SK-N-SH (cell line): ENCODE measurements around the gene EMILIN2. TPM values are rescaled to one million over a fixed set of nuclear protein-coding genes. Genes with fewer than 3 reads are reported as not detected.
A peak's percentile ranks its signal among the peaks of the same experiment; 100 is the strongest.
"Not testable (repeated sequence)": the region's sequence is repeated elsewhere in the genome, so short reads cannot be mapped to it uniquely, and the experiment has no call there.

Experiments used
- CTCF ChIA-PET: fragments of 300-600, 350-600 bp; formaldehyde crosslinking; extraction: SDS; loops from one replicate; lab custom pipeline; 2021; lab: Yijun Ruan, JAX
- POLR2A ChIA-PET: fragments of 350-600 bp; sonication (Branson Sonifier 250); formaldehyde crosslinking; extraction: SDS; loops from one replicate; lab custom pipeline; 2020; ENCODE audit warnings: antibody characterized with exemption, inconsistent platforms; lab: Yijun Ruan, JAX
- DNase-seq: peaks from one replicate; pipeline ENCODE4 v3.0.0; 2012
- H2AFZ ChIP-seq: fragments of 200-600 bp; sonication (generic); 2 replicates; pipeline ENCODE4 v1.8.1; 2016; ENCODE audit warnings: antibody characterized with exemption, mild to moderate bottlenecking, low read depth
- H3F3A ChIP-seq: fragments of 200-600 bp; sonication (generic); replicated peaks from 2 replicates; pipeline ENCODE3; 2016; ENCODE audit warnings: antibody characterized with exemption, mild to moderate bottlenecking; ENCODE audit not compliant: insufficient read depth
- H3K27ac ChIP-seq, 2 experiments: fragments of 200-500 bp in 1 of 2; fragments of 200-600 bp in 1 of 2; sonication (Bioruptor generic) in 1 of 2; sonication (generic), shearing (Covaris generic) in 1 of 2; 2 replicates each; pipeline versions ENCODE4 v1.5.1 to v1.6.1; 2014 to 2016; ENCODE audit warnings: low read depth in 2 of 2, inconsistent platforms in 1 of 2, low read length in 1 of 2, mild to moderate bottlenecking in 1 of 2, mixed read lengths in 1 of 2
- H3K27me3 ChIP-seq: fragments of 200-600 bp; sonication (generic), shearing (Covaris generic); 2 replicates; pipeline ENCODE4 v1.6.1; 2016; ENCODE audit warnings: mixed run types; ENCODE audit not compliant: insufficient read depth
- H3K36me3 ChIP-seq, 2 experiments: fragments of 200-500 bp in 1 of 2; fragments of 200-600 bp in 1 of 2; sonication (Bioruptor generic) in 1 of 2; sonication (generic) in 1 of 2; replicated peaks in 1 of 2; 2 replicates each; pipeline versions ENCODE3 to v1.5.1; 2014 to 2016; ENCODE audit warnings: low read length in 1 of 2, mild to moderate bottlenecking in 1 of 2; ENCODE audit not compliant: insufficient read depth in 2 of 2, control insufficient read depth in 1 of 2
- H3K4me1 ChIP-seq, 2 experiments: fragments of 200-500 bp in 1 of 2; fragments of 200-600 bp in 1 of 2; sonication (Bioruptor generic) in 1 of 2; sonication (generic), shearing (Covaris generic) in 1 of 2; 2 replicates each; pipeline versions ENCODE4 v1.5.1 to v1.6.1; 2014 to 2016; ENCODE audit warnings: low read depth in 1 of 2, low read length in 1 of 2, mixed run types in 1 of 2; ENCODE audit not compliant: insufficient read depth in 2 of 2, control insufficient read depth in 1 of 2
- H3K4me2 ChIP-seq: fragments of 200-600 bp; sonication (generic), shearing (Covaris generic); 2 replicates; pipeline ENCODE4 v1.6.1; 2017; ENCODE audit warnings: mixed run types
- H3K4me3 ChIP-seq, 2 experiments: fragments of 200-500 bp in 1 of 2; fragments of 200-600 bp in 1 of 2; sonication (Bioruptor generic) in 1 of 2; sonication (generic), shearing (Covaris generic) in 1 of 2; 2 replicates each; pipeline versions ENCODE4 v1.5.1 to v1.8.1; 2014 to 2016; ENCODE audit warnings: low read depth in 2 of 2, inconsistent platforms in 1 of 2, low read length in 1 of 2, mild to moderate bottlenecking in 1 of 2, mixed read lengths in 1 of 2, moderate library complexity in 1 of 2
- H3K79me2 ChIP-seq: fragments of 200-600 bp; sonication (generic); 2 replicates; pipeline ENCODE4 v1.8.1; 2017; ENCODE audit warnings: mild to moderate bottlenecking; ENCODE audit not compliant: insufficient read depth
- H3K9ac ChIP-seq: fragments of 200-600 bp; sonication (generic); 2 replicates; pipeline ENCODE4 v1.6.1; 2017; ENCODE audit warnings: mixed run types
- H3K9me2 ChIP-seq: fragments of 200-600 bp; sonication (generic); 2 replicates; pipeline ENCODE4 v1.6.1; 2017; ENCODE audit warnings: mixed run types
- H3K9me3 ChIP-seq: fragments of 200-600 bp; sonication (generic); 2 replicates; pipeline ENCODE4 v1.6.1; 2017; ENCODE audit warnings: mixed run types, mild to moderate bottlenecking, moderate library complexity
- H4K20me1 ChIP-seq: fragments of 200-600 bp; sonication (generic); 2 replicates; pipeline ENCODE4 v1.6.1; 2017; ENCODE audit warnings: mild to moderate bottlenecking, mixed run types; ENCODE audit not compliant: insufficient read depth
- ELF1 ChIP-seq: IDR thresholded peaks from 2 replicates; pipeline ENCODE4 v1.4.0; 2012
- EP300 ChIP-seq, 2 experiments: IDR thresholded peaks; 2 replicates each; pipeline versions ENCODE4 v1.4.0 to v1.6.1; 2012; ENCODE audit warnings: borderline replicate concordance in 1 of 2, low read depth in 1 of 2, low read length in 1 of 2
- FOSL2 ChIP-seq: IDR thresholded peaks from 2 replicates; pipeline ENCODE4 v1.4.0; 2012; ENCODE audit warnings: low read depth, mild to moderate bottlenecking, moderate library complexity, borderline replicate concordance
- JUND ChIP-seq: IDR thresholded peaks from 2 replicates; pipeline ENCODE4 v1.4.0; 2012
- MEF2A ChIP-seq: IDR thresholded peaks from 2 replicates; pipeline ENCODE4 v1.4.0; 2012; ENCODE audit warnings: low read depth, borderline replicate concordance
- TAF1 ChIP-seq: IDR thresholded peaks from 2 replicates; pipeline ENCODE4 v1.6.1; 2012; ENCODE audit warnings: low read depth, mild to moderate bottlenecking, low read length, moderate library complexity, borderline replicate concordance
- TCF12 ChIP-seq: IDR thresholded peaks from 2 replicates; pipeline ENCODE4 v1.4.0; 2012
- WGBS: methylation state at CpG from one replicate; pipeline ENCODE4 v1.1.6; 2017; ENCODE audit warnings: low lambda C conversion rate; 5-methylcytosine and 5-hydroxymethylcytosine counted together
- polyA plus RNA-seq, 3 experiments: library from polyadenylated mRNA; depleted of rRNA; stranded (reverse); fragments of >200 nt; gene quantifications; 2 replicates each; pipeline ENCODE4 v1.2.3, GENCODE V29; 2012

Gene EMILIN2
- polyA plus RNA-seq, 1 of the 3 experiments (the other 2 are of a cell fraction) = 1.4 TPM

DNA sequence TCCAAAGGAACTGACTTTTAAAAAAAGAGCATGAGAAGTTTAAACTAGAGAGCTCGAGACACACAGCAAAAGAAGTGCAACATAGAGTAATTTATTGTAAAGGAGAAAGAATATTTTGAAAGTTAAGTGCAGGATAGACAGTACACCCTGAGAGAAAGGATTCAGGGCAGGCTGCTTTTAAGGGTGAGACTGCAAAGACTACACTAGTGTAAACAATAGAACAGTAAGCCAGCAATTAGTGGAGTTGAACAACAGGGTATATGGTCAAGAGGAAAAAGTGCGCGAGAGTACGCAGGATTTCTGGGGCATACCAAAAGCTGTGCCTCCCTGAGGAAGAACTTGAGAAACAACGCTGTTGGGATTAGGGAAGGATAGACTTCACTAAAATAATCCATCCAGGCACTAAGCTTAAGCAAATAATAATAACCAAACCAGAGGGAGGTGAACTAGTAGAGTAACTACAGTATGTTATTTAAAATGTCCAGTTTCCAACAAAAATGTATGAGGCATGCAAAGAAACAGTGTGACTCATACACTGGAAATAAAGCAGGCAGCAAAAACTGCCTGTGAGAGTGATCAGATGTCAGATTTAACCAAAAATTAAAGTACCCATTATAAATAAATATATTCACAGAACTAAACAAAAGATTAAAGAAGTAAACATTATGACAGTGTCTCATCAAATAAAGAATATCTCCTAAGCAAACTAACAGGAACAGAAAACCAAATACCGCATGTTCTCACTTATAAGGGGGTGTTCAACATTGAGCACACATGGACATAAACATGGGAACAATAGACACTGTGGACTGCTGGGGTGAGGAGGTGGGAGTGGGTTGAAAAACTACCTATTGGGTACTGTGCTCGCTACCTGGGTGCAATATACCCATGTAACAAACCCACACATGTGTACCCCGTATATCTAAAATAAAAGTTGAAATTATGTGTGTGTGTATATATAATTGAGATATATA, 40.5 kb upstream of the EMILIN2 start:
- POLR2A ChIA-PET = no interaction called here
- Histone ChIP-seq H3K27ac (peak overlapping the region in 1 of 2 experiments; percentile 46; a peak in 1 of 4 replicates), H3K4me1 (no peaks in the 10 kb centered on the region), H3K36me3 (peaks cover 17 to 36% of the 10 kb centered on the region in 2 experiments), H3K9me2 (no peaks in the 10 kb centered on the region; the same call in 1 of the 2 replicates), H3K4me2 (0 out of 2 replicates have a peak overlapping the region, but pooled peaks have one; percentile 7), H3F3A (peaks cover 6% of the 10 kb centered on the region), H3K9me3 (peaks cover 2% of the 10 kb centered on the region; the same call in 1 of the 2 replicates), H3K9ac (no peak overlapping the region), H3K27me3 (no peaks in the 10 kb centered on the region), H3K4me3 (no peak overlapping the region), H2AFZ (no peak overlapping the region), H4K20me1 (no peaks in the 10 kb centered on the region), H3K79me2 (no peaks in the 10 kb centered on the region)
- DNase-seq = no peak
- TF ChIP-seq TAF1 (no peak), FOSL2 (peak; percentile 60; the same call in 1 of the 2 replicates), ELF1 (no peak), MEF2A (no peak), TCF12 (peak; percentile 34; the same call in 1 of the 2 replicates), JUND (0 out of 2 replicates have a peak, but pooled peaks have one; percentile 29), EP300 (IDR thresholded peaks at IDR 0.05; ENCODE audit: borderline replicate concordance in 1 of 2, low read depth in 1 of 2, low read length in 1 of 2) (no peak)
- CTCF ChIA-PET = no interaction called here
- WGBS = 90% methylated on average over 8 of the region's 8 CpGs

DNA sequence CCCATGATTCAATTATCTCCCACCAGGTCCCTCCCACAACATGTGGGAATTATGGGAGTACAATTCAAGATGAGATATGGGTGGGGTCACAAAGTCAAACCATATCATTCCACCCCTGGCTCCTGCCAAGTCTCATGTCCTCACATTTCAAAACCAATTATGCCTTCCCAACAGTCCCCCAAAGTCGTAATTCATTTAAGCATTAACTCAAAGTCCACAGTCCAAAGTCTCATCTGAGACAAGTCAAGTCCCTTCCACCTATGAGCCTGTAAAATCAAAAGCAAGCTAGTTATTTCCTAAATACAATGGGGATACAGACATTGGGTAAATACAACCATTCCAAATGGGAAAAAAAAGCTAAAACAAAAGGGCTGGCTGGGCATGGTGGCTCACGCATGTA, 38.2 kb upstream of the EMILIN2 start:
- CTCF ChIA-PET = interaction anchor here (0.6 kb wide), 1 partner anchor 97 kb away, joined by 3 read pairs; no protein-coding TSS in a partner anchor
- H3K9me3 ChIP-seq = peaks cover 16% of the 10 kb centered on the region

DNA sequence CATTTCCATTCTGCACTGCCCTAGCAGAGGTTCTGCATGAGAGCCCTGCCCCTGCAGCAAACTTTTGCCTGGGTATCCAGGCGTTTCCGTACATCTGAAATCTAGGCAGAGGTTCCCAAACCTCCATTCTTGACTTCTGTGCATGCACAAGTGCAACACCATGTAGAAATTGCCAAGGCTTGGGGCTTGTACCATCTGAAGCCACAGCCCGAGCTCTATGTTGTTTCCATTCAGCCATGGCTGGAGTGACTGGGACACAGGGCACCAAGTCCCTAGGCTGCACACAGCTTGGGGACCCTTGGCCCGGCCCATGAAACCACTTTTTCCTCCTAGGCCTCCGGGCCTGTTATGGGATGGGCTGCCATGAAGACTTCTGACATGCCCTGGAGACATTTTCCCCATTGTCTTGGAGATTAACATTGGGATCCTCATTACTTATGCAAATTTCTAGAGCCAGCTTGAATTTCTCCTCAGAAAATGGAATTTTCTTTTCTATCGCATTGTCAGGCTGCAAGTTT, 37.1 kb upstream of the EMILIN2 start:
- H3K36me3 ChIP-seq, H3K79me2 ChIP-seq, H3K4me1 ChIP-seq, DNase-seq, H2AFZ ChIP-seq, H3K4me2 ChIP-seq, H3K9ac ChIP-seq, H3K27ac ChIP-seq, H4K20me1 ChIP-seq, H3K27me3 ChIP-seq, CTCF ChIA-PET, H3K4me3 ChIP-seq, POLR2A ChIA-PET, H3K9me2 ChIP-seq, H3F3A ChIP-seq: not testable (repeated sequence)
- WGBS = 72% methylated on average over 4 of the region's 6 CpGs
- H3K9me3 ChIP-seq = peaks cover 16% of the 10 kb centered on the region

More for the DNA sequence above, 38.2 kb upstream of the EMILIN2 start:
- 100% methylated on average over 2 of the region's 2 CpGs for WGBS
- H3K9me2 ChIP-seq, H3K79me2 ChIP-seq, H3K9ac ChIP-seq, H3K4me1 ChIP-seq, H4K20me1 ChIP-seq, POLR2A ChIA-PET, H3K4me2 ChIP-seq, H3K27ac ChIP-seq, H3K27me3 ChIP-seq, H3K4me3 ChIP-seq, H3F3A ChIP-seq, DNase-seq, H2AFZ ChIP-seq: not testable (repeated sequence)
- peaks cover 6 to 14% of the 10 kb centered on the region in 2 experiments for H3K36me3 ChIP-seq
